Neutrophil (primary cell): ENCODE results near the gene PADI2.

Experiments
- H3K27ac ChIP-seq: fragments of 200-600 bp; sonication (generic); 2 replicates; pipeline ENCODE4 v1.5.1; 2016; ENCODE audit warnings: mild to moderate bottlenecking, moderate library complexity
- H3K27me3 ChIP-seq: fragments of 200-600 bp; sonication (generic); 2 replicates; pipeline ENCODE4 v1.6.0; 2016; ENCODE audit warnings: mild to moderate bottlenecking
- H3K36me3 ChIP-seq: fragments of 200-600 bp; sonication (generic); 2 replicates; pipeline ENCODE4 v1.5.1; 2017
- H3K4me1 ChIP-seq, 2 experiments: fragments of 200-600 bp in 1 of 2; sonication (generic) in 1 of 2; 1 replicate in 1 of 2; 2 replicates in 1 of 2; pipeline versions ENCODE4 v1.5.1 to v1.6.1; 2013 to 2016; ENCODE audit warnings: low read depth in 1 of 2, low read length in 1 of 2, mild to moderate bottlenecking in 1 of 2, moderate library complexity in 1 of 2; ENCODE audit not compliant: control insufficient read depth in 1 of 2, insufficient read depth in 1 of 2
- H3K4me3 ChIP-seq, 2 experiments: fragments of 200-600 bp in 1 of 2; sonication (generic) in 1 of 2; 1 replicate in 1 of 2; 2 replicates in 1 of 2; pipeline ENCODE4 v1.5.1; 2013 to 2016; ENCODE audit warnings: low read depth in 1 of 2, low read length in 1 of 2, mild to moderate bottlenecking in 1 of 2, moderate library complexity in 1 of 2
- H3K9me3 ChIP-seq: fragments of 200-600 bp; sonication (generic); 2 replicates; pipeline ENCODE4 v1.5.1; 2016
- TF ChIP-seq, protein P1 (sequence below): fragments of 200-600 bp; sonication (generic); IDR thresholded peaks from 2 replicates; pipeline ENCODE4 v1.5.1; 2016; ENCODE audit warnings: antibody characterized with exemption

Gene PADI2

DNA sequence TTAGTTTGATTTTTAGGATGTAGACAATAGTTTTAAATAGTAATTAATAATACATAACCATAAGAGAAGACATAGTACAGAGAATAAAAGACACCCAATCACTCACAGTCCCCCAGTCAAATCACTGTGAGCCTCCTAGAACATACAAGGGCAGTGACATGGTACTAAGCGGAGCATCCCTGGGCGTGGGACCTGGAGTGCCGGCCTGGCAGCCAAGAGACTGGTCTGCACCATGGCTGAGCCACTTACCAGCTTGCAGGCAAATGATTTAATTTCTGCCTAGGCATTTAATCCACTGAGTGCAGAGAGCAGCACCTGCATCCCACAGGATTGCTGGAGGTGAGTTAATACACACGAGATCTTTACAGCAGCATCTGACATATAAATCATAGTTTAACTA lies 85.8 kb downstream of the PADI2 start:
- Histone ChIP-seq H3K27me3 (no peaks in the 10 kb centered on the region), H3K9me3 (no peaks in the 10 kb centered on the region), H3K4me3 (no peak overlapping the region), H3K4me1 (no peaks in the 10 kb centered on the region), H3K27ac (no peak overlapping the region), H3K36me3 (peaks cover 64% of the 10 kb centered on the region)
- TF ChIP-seq, protein P1, sequence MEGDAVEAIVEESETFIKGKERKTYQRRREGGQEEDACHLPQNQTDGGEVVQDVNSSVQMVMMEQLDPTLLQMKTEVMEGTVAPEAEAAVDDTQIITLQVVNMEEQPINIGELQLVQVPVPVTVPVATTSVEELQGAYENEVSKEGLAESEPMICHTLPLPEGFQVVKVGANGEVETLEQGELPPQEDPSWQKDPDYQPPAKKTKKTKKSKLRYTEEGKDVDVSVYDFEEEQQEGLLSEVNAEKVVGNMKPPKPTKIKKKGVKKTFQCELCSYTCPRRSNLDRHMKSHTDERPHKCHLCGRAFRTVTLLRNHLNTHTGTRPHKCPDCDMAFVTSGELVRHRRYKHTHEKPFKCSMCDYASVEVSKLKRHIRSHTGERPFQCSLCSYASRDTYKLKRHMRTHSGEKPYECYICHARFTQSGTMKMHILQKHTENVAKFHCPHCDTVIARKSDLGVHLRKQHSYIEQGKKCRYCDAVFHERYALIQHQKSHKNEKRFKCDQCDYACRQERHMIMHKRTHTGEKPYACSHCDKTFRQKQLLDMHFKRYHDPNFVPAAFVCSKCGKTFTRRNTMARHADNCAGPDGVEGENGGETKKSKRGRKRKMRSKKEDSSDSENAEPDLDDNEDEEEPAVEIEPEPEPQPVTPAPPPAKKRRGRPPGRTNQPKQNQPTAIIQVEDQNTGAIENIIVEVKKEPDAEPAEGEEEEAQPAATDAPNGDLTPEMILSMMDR = no peak

DNA sequence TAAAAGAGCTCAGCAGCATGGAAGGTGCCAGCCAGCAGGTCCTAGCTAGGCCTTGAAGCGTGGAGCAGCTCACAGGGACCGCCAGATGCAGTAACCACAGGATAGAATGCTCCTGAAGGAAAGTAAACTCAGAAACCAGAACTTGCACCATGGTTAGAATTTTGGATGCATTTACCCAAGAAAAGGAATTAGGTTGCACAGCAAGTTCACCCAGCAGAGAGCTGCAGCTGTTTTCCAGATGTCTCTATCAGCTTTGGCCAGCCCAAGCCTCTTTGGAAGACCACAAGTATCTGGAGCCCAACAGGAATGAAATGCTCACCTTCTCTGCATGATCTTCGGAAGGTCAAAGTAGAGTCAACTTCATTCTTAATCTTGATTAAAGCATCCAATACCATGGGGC lies 86.5 kb downstream of the PADI2 start:
- Histone ChIP-seq H3K36me3 (peaks cover 65% of the 10 kb centered on the region), H3K9me3 (no peaks in the 10 kb centered on the region), H3K27ac (no peak overlapping the region), H3K4me1 (no peaks in the 10 kb centered on the region), H3K27me3 (no peaks in the 10 kb centered on the region), H3K4me3 (no peak overlapping the region)
- TF ChIP-seq, protein P1 = no peak

DNA sequence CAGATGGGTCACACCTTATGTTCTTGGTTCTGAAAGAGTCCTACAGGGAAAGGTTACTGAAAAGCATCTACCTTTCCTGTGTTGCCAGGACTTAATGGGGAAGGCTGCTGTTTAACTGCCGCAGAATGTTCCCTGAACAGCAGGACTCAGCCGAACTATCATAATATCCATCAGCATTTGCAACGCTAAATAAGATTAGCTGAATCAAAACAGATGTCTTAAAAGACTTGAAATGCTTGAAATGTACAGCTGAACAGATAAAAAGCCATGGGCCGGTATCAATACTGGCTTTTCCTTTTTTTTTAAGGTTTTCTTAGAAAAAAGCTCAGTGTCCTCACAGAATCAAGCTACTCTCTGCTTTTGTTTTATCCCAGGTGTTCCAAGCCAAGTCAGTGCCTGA lies 87.8 kb downstream of the PADI2 start:
- Histone ChIP-seq H3K27me3 (no peaks in the 10 kb centered on the region), H3K4me3 (no peak overlapping the region), H3K27ac (no peak overlapping the region), H3K36me3 (peaks cover 70% of the 10 kb centered on the region), H3K9me3 (no peaks in the 10 kb centered on the region), H3K4me1 (no peaks in the 10 kb centered on the region)
- TF ChIP-seq, protein P1 = no peak

DNA sequence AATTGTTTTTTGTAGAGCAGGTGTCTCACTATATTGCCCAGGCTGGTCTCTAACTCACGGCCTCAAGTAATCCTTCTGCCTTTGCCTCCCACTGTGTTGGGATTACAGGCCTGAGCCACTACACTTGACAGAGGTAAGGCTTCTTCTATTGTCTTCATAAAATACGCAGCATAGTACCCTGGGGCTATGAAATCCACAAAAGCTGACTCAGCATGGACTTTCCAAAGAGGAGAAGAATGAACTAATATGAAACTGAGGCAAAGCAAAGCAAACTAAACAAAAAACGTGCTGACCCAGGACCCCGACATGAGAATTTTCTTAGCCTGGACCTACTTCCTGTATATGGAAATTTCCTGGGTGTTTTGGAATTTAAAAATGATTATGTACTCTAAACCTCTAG lies 89.0 kb downstream of the PADI2 start:
- Histone ChIP-seq H3K27ac (no peak overlapping the region), H3K36me3 (peaks cover 76% of the 10 kb centered on the region), H3K27me3 (no peaks in the 10 kb centered on the region), H3K4me1 (no peaks in the 10 kb centered on the region), H3K4me3 (no peak overlapping the region), H3K9me3 (no peaks in the 10 kb centered on the region)
- TF ChIP-seq, protein P1 = no peak

DNA sequence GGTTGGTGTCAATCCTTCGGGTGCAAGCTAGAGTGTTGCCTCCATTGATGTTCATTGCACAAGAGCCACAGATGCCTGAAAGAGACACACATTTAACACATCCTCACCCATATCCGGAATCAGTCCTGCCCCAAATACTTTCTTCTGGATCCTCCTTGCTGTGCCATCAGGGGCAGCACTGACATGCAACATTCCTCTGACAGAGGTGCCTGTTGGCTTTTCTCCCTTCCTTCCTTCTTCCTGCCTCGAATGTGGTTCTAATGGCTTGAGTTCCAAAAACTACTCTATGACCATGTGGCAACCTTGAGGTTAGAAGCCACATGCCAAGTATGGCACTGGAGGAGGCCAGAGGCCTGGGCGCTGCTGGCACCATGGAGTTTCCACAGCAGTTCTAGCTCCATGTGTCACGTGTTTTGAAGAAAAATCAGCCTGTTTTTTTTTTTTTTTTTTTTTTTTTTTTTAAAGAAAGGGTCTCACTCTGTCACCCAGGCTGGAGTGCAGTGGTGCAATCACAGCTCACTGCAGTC lies 90.5 kb downstream of the PADI2 start:
- peaks cover 86% of the 10 kb centered on the region for H3K36me3 ChIP-seq
- no peak overlapping the region for H3K27ac ChIP-seq
- no peaks in the 10 kb centered on the region for H3K27me3 ChIP-seq
- TF ChIP-seq, protein P1 = no peak
- peaks cover under 1 to 2% of the 10 kb centered on the region in 2 experiments for H3K4me1 ChIP-seq
- H3K4me3 ChIP-seq = no peak overlapping the region
- H3K9me3 ChIP-seq = no peaks in the 10 kb centered on the region

DNA sequence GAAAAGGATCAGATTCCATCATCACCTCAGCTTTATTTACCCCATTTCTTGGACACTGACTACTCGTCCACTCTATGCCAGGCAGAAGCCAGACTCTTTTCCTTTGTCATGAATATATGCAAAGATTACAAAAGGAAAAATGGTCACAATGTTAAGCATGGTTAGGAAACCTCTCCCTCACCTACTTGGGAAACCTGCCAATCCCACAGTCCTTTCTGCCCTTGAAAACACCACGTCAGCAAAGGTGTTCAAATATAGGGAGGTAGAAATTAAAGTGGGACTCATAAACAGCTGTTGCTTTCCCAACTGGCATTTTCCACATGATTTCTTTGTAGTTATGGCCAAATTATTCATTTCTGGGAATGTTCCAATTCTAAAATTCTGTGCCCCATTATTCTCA lies 91.4 kb downstream of the PADI2 start:
- no peaks in the 10 kb centered on the region for H3K9me3 ChIP-seq
- no peak overlapping the region for H3K4me3 ChIP-seq
- H3K27ac ChIP-seq = peak overlapping the region; percentile 28
- peaks cover 87% of the 10 kb centered on the region for H3K36me3 ChIP-seq
- H3K4me1 ChIP-seq = peaks cover 9 to 11% of the 10 kb centered on the region in 2 experiments
- H3K27me3 ChIP-seq = no peaks in the 10 kb centered on the region
- TF ChIP-seq, protein P1 = no peak
